Measurements from ENCODE around the gene NEUROG2. TPM values are rescaled to one million over a fixed set of nuclear protein-coding genes. Genes with fewer than 3 reads are reported as not detected.

NEUROG2 gene
- not detected in 2 replicates for total RNA-seq

DNA sequence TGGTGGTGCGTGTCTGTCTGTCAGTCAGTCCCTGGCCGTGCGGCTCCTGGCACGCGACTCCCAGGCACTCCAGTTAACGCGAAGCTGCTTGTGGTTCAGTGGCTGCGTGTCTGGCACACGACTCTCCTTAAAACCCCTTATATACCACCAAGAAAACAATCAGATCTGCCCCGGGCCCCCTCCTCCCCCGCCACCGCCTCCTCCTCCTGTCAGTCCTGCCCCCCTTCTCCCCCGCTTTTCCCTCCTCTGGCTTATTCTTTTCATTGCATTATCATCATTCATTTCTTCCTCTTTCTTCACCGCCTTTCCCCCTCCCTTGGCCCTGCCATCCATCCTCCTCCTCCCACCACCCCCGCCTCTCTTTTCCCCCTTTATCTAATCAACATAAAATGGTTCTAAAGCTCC, at the start of gene NEUROG2:
NEUROG2 (minus strand) TSS at position 115 of the 405 bp plus-strand sequence. CDS start 705 bp downstream, outside the sequence.

Other genes with a start within 250 kb of the NEUROG2 start
- gene TIFA, start 230.3 kb downstream of the NEUROG2 start, total RNA-seq: 15.7 and 28.7 TPM in 2 replicates
- gene ALPK1, start 218.8 kb downstream of the NEUROG2 start, total RNA-seq: 5.1 and 5.6 TPM in 2 replicates
- 7.1 and 7.7 TPM in 2 replicates for gene ZGRF1, start 120.7 kb upstream of the NEUROG2 start, total RNA-seq
- 31.6 and 36.2 TPM in 2 replicates for gene LARP7, start 121.0 kb upstream of the NEUROG2 start, total RNA-seq